GM13977 (cell line): ENCODE data around the gene CLTCL1.
"Not testable (repeated sequence)": the region's sequence is repeated elsewhere in the genome, so short reads cannot be mapped to it uniquely, and the experiment has no call there.

Source experiments
- DNase-seq: peaks from one replicate; pipeline ENCODE4 v3.0.0; 2012; ENCODE audit warnings: low spot score
- CTCF ChIP-seq: IDR thresholded peaks from 2 replicates; pipeline ENCODE4 v1.5.1; 2012; ENCODE audit warnings: mild to moderate bottlenecking, control low read depth; ENCODE audit not compliant: insufficient read depth; ENCODE audit errors: extremely low read depth, missing control alignments
- in situ Hi-C: fragments of 300-500 bp; cut with MboI; formaldehyde crosslinking; loops from one replicate; pipeline ENCODE4 v1.12.0; 2022; ENCODE audit warnings: low sequenced_read_pairs, low pct_unique_long_range_greater_than_20kb, mixed read lengths, inconsistent platforms; ENCODE audit not compliant: unreplicated experiment

Gene CLTCL1

DNA sequence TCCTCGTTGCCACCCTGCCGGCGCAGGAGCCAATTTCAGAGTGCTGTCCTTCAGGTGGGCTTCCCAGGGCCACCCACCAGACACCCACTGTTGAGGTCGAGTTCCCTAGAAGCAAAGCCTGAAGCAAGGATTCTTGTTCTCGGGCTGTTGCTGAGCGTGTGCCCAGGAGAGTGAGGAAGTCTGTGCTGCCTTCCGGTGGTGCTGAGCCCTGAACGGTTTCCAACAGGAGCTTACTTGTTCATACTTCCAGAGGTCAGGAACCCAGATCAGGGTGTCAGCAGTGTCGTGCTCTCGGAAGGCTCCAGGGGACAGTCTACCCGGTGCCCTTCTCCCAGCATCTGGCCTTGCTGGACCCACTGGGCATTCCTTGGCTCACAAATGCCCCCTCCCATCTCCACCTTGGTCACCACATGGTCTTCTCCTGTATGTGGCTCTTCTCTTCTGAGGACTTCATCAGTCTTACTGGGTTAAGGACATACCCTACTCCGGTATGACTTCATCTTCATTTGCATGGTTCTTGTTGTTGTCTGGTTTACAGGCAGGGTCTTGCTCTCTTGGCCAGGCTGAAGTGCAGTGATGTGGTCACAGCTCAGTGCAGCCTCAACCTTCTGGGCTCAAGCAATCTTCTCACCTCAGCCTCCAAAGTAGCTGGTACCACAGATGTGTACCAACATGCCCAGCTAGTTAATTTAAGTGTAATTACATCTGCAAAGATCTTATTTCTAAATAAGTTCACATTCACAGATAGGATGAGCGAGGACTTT lies 124.2 kb downstream of the CLTCL1 start:
- in situ Hi-C loops = no loop called here

DNA sequence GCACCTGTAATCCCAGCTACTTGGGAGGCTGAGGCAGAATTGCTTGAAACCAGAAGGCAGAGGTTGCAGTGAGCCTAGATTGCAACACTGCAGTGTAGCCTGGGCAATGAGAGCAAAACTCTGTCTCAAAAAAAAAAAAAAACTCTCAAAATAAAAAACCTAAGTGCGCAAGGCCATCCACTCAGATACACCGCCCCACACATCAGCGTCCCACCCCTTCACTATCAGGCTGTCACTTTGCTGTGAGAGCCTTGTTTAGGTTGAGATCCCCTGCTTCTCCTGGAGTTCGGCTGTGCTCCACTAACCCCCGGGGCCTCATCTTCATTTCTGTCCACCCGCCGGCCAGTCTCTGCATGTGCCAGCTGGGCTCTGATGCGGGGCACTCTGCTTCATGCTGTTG lies 125.1 kb downstream of the CLTCL1 start:
- no peak for DNase-seq
- in situ Hi-C loops = no loop called here
- no peak for TF ChIP-seq CTCF

More for the DNA sequence above, 124.2 kb downstream of the CLTCL1 start:
- no peak for DNase-seq
- no peak for TF ChIP-seq CTCF

DNA sequence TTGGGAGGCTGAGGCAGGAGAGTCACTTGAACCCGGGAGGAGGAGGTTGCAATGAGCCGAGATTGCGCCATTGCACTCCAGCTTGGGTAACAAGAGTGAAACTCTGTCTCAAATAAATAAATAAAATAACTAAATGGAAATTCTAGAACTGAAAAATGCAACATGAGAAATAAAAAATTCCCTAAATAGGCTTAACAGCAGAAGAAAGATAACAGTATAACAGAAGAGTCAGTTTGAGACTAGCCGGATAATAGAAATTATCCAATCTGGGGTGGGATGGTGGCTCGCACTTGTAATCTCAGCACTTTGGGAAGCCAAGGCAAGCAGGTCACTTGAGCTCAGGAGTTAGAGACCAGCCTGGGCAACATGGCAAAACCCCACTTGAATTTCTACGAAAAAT lies 127.1 kb downstream of the CLTCL1 start:
- DNase-seq = no peak
- in situ Hi-C loops = no loop called here
- no peak for TF ChIP-seq CTCF

DNA sequence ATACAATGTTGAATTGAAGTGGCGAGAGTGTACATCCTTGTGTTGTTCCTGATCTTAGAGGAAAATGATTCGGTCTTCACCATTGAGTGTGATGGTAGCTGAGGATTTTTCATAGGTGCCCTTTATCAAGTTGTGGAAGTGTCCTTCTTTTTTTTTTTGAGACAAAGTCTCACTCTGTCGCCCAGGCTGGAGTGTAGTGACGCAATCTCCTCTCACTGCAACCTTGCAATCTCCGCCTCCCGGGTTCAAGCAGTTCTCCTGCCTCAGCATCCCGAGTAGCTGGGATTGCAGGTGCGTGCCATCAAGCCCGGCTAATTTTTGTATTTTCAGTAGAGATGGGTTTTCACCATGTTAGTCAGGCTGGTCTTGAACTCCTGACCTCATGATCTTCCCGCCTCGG lies 132.9 kb downstream of the CLTCL1 start:
- in situ Hi-C loops, DNase-seq: not testable (repeated sequence)

DNA sequence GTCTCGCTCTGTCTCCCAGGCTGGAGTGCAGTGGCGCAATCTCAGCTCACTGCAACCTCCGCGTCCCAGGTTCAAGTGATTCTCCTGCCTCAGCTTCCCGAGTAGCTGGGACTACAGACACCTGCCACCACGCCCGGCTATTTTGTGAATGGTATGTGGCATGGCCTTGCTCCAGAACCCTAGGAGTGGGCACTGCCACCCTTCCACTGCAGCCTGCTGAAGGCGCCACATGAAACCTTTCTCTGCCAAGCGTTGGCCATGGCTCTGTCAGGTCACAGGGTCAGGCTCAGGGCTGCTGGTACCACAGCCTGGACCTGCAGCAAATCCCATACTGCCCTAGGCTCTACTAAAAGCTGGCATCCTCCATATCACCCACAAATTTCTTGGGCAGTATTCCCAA lies 135.4 kb downstream of the CLTCL1 start:
- DNase-seq, in situ Hi-C loops: not testable (repeated sequence)

GRCh38 chr22:19152942-19153883 lies 138.3 kb downstream of the CLTCL1 start:
- in situ Hi-C loops = no loop called here
- no peak for TF ChIP-seq CTCF

DNA sequence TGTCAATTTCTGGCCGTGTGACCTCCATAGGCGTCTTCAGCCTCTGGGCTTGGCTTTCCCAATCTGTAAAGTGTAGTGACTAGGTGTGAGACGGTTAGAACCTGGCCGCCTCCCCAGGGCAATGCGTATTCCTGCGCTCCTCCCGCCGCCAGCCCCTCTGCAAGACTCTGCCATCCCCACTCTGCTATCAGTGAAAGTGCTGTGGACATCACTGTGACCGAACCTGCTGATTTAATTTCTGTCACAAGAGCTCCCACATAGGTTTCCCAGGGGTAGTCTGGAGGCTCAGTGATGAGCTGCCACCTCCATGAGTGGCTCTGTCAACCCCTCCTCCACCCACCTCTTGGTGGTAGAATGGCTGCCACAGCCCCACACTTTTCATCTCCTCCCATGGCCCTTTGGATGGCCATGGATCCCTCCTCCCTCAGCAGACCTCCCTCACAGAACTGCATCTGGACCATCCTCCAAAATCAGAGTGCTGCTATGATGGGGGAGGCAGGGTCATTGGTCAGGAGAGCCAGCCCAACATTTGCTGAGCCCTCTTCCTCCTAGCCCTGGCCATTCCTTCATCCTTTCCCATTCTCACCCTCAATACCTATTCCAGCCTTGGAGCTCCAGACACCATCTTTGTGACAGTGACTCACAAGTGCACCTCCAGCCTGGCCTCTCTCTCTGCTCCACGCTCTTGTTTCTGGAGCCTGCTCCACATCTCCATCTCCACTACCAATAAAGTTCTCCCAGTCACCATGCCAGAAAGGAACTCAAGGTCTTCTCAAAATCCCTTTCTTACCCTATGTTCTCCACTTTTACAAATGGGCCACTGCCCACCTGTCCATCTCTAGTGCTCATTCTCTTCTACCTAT lies 140.0 kb downstream of the CLTCL1 start:
- no peak for DNase-seq
- no peak for TF ChIP-seq CTCF
- in situ Hi-C loops = no loop called here

More at GRCh38 chr22:19152942-19153883, 138.3 kb downstream of the CLTCL1 start:
- DNase-seq = no peak
